Measurements from ENCODE around the gene OR52E6.

OR52E6 gene

GRCh38 chr11:5865826-5866225 lies 24.1 kb upstream of the OR52E6 start:
- H4K20me1 ChIP-seq (ENCODE audit: insufficient read depth, low read length), result no peaks in the 10 kb centered on the region
- no peak overlapping the region for H3K9ac ChIP-seq (ENCODE audit: low read length)
- H3K79me2 ChIP-seq (ENCODE audit: insufficient read depth, low read length), result no peaks in the 10 kb centered on the region
- H3K27ac ChIP-seq (ENCODE audit: low read depth, low read length, poor library complexity, severe bottlenecking), result no peak overlapping the region
- no peaks in the 10 kb centered on the region for H3K9me2 ChIP-seq (ENCODE audit: low read depth, low read length)
- no peaks in the 10 kb centered on the region for H3K36me3 ChIP-seq (ENCODE audit: insufficient read depth, low read length)
- H3K27me3 ChIP-seq (ENCODE audit: insufficient read depth, low read length), result no peaks in the 10 kb centered on the region
- H3K4me3 ChIP-seq (ENCODE audit: low read depth, low read length, poor library complexity, severe bottlenecking), result no peak overlapping the region
- H3K9me3 ChIP-seq (ENCODE audit: low read length), result no peaks in the 10 kb centered on the region
- no peak overlapping the region for H3K4me2 ChIP-seq (ENCODE audit: low read length)
- TF ChIP-seq EZH2 (IDR thresholded peaks at IDR 0.05; ENCODE audit: borderline replicate concordance, low read length), result no peak
- TF ChIP-seq, protein P1, sequence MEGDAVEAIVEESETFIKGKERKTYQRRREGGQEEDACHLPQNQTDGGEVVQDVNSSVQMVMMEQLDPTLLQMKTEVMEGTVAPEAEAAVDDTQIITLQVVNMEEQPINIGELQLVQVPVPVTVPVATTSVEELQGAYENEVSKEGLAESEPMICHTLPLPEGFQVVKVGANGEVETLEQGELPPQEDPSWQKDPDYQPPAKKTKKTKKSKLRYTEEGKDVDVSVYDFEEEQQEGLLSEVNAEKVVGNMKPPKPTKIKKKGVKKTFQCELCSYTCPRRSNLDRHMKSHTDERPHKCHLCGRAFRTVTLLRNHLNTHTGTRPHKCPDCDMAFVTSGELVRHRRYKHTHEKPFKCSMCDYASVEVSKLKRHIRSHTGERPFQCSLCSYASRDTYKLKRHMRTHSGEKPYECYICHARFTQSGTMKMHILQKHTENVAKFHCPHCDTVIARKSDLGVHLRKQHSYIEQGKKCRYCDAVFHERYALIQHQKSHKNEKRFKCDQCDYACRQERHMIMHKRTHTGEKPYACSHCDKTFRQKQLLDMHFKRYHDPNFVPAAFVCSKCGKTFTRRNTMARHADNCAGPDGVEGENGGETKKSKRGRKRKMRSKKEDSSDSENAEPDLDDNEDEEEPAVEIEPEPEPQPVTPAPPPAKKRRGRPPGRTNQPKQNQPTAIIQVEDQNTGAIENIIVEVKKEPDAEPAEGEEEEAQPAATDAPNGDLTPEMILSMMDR (IDR thresholded peaks at IDR 0.05; ENCODE audit: low read length), result no peak
- no peak overlapping the region for H2AFZ ChIP-seq (ENCODE audit: low read length)
- no peaks in the 10 kb centered on the region for H3F3A ChIP-seq (ENCODE audit: insufficient read depth, low read length)
- no peaks in the 10 kb centered on the region for H3K4me1 ChIP-seq (ENCODE audit: insufficient read depth, low read length, severe bottlenecking)

- Histone ChIP-seq H4K20me1 (ENCODE audit: insufficient read depth, low read length) (no peaks in the 10 kb centered on the region), H3K4me2 (ENCODE audit: low read length) (no peak within 1 kb of the TSS), H3K9ac (ENCODE audit: low read length) (no peak within 1 kb of the TSS), H3K27ac (ENCODE audit: low read depth, low read length, poor library complexity, severe bottlenecking) (no peak within 1 kb of the TSS), H2AFZ (ENCODE audit: low read length) (no peak within 1 kb of the TSS), H3K36me3 (ENCODE audit: insufficient read depth, low read length) (no peaks in the 10 kb centered on the region), H3K4me3 (ENCODE audit: low read depth, low read length, poor library complexity, severe bottlenecking) (no peak within 1 kb of the TSS), H3K27me3 (ENCODE audit: insufficient read depth, low read length) (no peaks in the 10 kb centered on the region), H3K4me1 (ENCODE audit: insufficient read depth, low read length, severe bottlenecking) (no peaks in the 10 kb centered on the region), H3K79me2 (ENCODE audit: insufficient read depth, low read length) (no peaks in the 10 kb centered on the region), H3K9me2 (ENCODE audit: low read depth, low read length) (no peaks in the 10 kb centered on the region), H3K9me3 (ENCODE audit: low read length) (no peaks in the 10 kb centered on the region), H3F3A (ENCODE audit: insufficient read depth, low read length) (no peaks in the 10 kb centered on the region)
- TF ChIP-seq EZH2 (IDR thresholded peaks at IDR 0.05; ENCODE audit: borderline replicate concordance, low read length), result no peak
- TF ChIP-seq, protein P1 (IDR thresholded peaks at IDR 0.05; ENCODE audit: low read length), result no peak
Measured at GRCh38 chr11:5857590-5857989, 15.9 kb upstream of the OR52E6 start, which contains the start of gene OR52E8. TSS of gene OR52E8 (minus strand) at chr11:5857690. CDS start at chr11:5857690, 0 bp downstream.

- Histone ChIP-seq H3K4me1 (ENCODE audit: insufficient read depth, low read length, severe bottlenecking) (no peaks in the 10 kb centered on the region), H3K9me2 (ENCODE audit: low read depth, low read length) (no peaks in the 10 kb centered on the region), H3K4me2 (ENCODE audit: low read length) (no peak overlapping the region), H3K79me2 (ENCODE audit: insufficient read depth, low read length) (no peaks in the 10 kb centered on the region), H2AFZ (ENCODE audit: low read length) (no peak overlapping the region), H3K9ac (ENCODE audit: low read length) (no peak overlapping the region), H4K20me1 (ENCODE audit: insufficient read depth, low read length) (no peaks in the 10 kb centered on the region), H3K27me3 (ENCODE audit: insufficient read depth, low read length) (no peaks in the 10 kb centered on the region), H3K27ac (ENCODE audit: low read depth, low read length, poor library complexity, severe bottlenecking) (no peak overlapping the region), H3K36me3 (ENCODE audit: insufficient read depth, low read length) (no peaks in the 10 kb centered on the region), H3K4me3 (ENCODE audit: low read depth, low read length, poor library complexity, severe bottlenecking) (no peak overlapping the region), H3F3A (ENCODE audit: insufficient read depth, low read length) (no peaks in the 10 kb centered on the region), H3K9me3 (ENCODE audit: low read length) (no peaks in the 10 kb centered on the region)
- no peak for TF ChIP-seq EZH2 (IDR thresholded peaks at IDR 0.05; ENCODE audit: borderline replicate concordance, low read length)
- TF ChIP-seq, protein P1 (IDR thresholded peaks at IDR 0.05; ENCODE audit: low read length), result no peak
Measured at GRCh38 chr11:5851002-5851401, 9.3 kb upstream of the OR52E6 start.
